Myocyte (in vitro differentiated cells): ENCODE results near the gene PDP2. TPM values are rescaled to one million over a fixed set of nuclear protein-coding genes. Genes with fewer than 3 reads are reported as not detected.
A peak's percentile ranks its signal among the peaks of the same experiment; 100 is the strongest.

ENCODE experiments used
- DNase-seq: peaks from one replicate; pipeline ENCODE4 v3.0.0-alpha.2; 2012; ENCODE audit warnings: low read depth
- total RNA-seq: library from RNA; depleted of rRNA; stranded (reverse); fragments of >200 nt; gene quantifications from 2 replicates; pipeline ENCODE4 v1.2.3, GENCODE V29; 2014

PDP2 gene
- total RNA-seq, 1 donor from 2014 or later = 4.6 TPM

DNA sequence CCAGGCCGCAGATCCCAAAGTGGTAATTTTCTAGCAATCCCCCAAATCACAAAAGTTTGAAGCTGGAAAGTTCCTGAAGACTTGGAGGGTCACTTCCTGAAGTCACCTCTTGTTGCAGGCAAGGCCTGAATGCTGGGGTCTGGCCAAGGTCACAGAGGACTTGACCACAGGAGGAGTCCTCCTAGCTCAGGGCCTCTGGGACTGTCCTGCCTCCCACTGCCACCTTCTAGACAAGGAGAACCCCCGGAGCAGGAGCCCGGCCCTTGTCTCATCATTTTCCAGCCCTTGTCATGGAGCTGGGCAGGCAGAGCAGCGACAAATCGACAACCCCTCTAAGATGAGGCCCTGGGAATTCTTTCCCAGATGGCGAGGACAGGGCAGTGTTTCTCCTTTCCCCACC lies 38.0 kb downstream of the PDP2 start:
- no peak for DNase-seq

DNA sequence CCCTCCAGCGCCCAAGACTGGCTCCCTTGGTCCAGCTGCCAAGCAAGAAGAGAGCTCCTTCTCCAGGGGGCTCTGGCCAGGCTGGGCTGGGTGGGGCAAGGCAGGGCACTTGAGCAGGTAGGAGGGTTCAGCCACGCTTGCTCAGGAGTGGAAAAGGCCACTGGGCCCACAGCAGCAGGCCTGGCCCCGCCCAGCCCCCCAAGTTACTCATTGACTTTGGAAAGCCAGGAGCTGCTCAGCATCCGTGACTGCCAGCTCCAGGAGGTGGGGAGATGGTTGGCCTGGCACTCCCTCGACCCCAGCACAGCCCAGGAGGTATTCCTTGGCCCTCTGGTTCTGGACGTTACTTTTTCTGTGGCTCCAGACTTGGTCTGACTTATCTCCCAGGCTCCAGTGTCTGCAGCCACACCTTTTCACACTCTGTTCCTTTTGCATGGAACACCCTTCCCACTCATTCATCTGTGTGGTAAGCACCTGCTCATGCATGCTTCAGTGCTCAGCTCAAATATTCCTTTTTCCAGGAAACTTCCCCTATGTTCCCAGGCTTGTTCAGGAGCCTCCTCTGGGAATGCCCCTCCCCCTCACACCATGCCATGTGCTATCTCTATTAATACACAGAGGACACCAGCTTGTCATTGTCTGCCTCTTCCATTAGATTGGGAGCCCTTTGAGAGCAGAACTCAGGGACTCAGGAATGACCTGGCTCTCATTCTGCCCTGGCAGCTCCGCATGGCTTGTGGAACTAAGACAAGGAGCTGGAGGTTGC lies 38.7 kb downstream of the PDP2 start, which contains the start of gene CDH16:
Gene CDH16, minus strand, starts transcription at position 83 of the 766 bp plus-strand sequence. CDS start 820 bp downstream, outside the sequence.
- DNase-seq = peak; percentile 60

DNA sequence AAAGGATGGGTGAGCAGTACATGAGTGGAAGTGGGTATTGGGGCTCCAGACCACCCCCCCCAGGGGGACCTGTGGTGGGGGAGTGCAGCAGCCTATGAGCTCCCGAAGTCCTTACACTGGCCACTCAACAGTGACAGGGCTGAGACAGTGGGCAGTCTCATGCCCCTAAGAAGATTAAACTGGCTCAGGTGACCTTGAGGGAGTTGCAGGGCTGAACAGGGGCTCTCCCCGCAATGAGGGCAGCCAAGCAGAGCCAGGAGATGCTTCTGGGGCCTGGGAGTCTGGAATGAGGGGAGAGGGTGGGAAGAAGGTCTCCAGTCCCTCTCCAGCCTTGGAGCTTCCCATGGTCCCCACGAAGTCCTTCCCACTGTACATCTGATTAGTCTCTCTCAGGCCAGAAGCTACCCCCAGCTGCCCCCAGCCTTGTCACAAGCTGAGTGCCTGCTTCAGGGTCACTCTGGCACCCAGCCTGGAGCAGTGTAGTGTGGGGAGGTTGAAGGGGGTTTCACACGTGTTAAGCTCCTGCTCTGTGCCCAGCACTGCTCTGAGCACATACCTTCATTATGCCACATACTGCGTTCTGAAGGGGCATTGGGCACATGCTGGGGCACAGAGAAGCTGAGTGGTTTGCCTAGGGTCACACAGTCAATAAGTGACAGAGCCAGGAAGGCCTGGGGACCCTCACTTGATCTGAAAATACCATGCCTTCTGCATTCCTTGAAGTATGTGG lies 39.4 kb downstream of the PDP2 start:
- no peak for DNase-seq

DNA sequence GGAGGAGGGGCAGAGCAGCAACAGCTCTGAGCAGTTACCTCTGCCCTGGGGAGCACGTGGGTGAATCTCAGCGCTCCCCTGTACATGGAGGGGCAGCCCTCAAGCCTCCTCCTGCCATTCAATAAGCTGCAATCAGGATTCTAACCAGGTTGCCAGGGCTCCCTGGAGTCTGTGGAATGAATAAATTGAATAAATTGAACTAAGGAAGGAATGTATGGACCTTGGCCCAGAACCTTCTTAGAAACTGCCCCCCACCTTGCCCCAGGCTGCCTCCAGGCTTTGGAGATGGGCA lies 39.9 kb downstream of the PDP2 start:
- DNase-seq = no peak

DNA sequence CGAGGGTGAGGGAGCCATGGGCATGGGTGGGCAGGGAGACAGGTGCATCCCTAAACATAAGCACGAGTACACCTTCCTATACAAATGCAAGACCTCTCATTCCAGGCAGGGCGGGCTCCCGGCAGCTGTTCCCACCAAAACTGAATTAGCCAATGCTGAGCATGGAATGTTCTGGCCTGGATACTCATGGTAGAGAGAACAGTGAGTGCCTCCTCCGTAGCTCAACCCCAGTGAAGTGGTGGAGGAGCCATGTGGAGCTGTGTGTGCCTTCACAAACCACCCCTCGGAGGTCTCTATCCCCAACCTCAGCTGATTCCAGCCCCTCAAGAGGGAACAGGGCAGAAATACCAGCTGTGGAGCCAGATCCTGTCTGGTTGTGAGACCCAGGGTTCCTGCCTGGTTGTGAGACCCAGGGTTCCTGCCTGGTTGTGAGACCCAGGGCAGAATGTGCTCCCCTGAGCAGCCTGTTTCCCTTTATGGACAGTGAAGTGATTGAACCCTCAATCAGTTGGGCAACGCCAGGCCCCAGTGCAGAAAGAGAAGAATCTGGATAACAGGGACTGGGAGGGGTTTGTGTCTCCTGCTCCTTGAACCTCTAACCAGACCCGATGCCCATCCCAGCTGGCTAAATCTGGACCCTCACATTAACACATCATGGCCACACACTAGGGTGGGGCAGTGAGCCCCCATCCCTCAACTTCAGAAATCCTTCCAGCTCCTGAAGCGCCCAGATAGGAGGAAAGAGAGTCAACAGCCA lies 40.8 kb downstream of the PDP2 start:
- no peak for DNase-seq

DNA sequence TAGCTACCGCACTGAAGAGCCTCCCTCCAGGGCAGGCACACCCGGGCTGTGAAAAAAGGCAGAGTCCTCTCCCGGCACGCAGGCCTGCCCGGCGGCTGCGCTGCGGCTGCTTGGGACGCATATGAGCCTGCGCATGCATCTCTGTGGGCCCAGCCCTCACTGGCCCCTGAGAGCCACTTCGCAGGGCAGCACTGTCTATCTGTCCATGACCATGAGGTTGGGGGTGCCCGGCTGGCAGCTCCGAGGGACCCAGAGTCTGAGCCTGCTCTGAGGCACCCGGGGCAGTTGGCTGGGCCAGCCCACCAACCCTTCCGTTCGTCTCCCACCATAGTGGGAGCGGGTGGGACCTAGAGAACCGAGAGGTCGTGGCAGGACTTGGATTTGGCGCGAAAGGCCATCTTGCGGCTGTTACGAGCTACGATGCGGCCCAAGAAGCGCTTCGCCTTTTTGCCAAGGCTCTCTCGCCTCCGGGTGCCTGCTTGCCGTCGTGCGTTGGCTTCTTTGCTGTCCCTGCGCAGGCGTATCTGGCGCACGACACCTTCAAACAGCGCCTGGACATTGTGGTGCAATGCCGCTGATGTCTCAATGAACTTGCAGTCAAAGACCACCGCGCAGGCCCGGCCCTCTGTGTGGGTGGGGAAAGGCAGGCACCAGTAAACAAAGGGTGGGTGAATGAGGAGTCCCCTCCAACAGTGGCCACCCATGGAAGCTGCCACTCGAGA lies 41.6 kb downstream of the PDP2 start:
- DNase-seq = no peak

DNA sequence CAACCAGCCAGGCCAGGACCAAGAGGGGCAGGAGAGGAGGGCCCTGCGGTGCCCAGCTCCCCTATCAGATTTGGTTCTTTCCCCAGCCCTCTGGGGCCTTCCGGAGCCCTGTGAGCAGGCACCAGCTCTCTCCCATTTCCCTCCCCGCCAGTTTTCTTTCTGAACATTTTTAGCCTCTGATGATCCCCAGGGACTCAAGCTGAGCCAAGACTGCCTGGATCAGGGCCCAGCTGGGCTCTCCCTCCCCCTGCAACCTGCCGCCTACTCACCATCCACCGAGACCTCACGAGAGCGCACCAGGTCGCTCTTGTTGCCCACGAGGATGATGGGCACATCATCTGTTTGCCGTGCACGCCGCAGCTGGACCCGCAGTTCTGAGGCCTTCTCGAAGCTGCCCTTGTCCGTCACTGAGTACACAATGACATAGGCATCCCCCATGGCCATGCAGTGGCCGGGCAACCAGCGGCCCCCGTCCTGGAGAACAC lies 43.0 kb downstream of the PDP2 start:
- peak; percentile 90 for DNase-seq

DNA sequence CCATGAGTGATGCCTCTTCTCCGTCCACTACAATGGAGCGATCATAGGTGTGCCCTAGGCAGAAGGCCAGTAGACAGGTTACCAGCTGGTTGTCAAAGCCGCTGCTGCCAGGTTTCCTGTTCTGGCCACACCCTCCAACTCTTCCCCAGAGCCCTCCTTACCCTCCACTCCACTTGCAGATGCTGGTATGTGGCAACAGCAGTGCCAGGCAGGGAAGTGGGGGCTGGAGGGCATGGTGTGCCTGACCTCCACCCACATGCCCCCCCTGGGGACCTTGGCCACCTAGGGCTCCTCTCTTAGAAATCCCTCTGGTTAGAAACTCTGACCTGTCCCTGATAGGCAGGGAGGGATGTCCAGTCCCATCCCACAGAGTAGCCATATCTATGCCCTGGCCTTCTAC lies 43.6 kb downstream of the PDP2 start:
- DNase-seq = peak; percentile 28

DNA sequence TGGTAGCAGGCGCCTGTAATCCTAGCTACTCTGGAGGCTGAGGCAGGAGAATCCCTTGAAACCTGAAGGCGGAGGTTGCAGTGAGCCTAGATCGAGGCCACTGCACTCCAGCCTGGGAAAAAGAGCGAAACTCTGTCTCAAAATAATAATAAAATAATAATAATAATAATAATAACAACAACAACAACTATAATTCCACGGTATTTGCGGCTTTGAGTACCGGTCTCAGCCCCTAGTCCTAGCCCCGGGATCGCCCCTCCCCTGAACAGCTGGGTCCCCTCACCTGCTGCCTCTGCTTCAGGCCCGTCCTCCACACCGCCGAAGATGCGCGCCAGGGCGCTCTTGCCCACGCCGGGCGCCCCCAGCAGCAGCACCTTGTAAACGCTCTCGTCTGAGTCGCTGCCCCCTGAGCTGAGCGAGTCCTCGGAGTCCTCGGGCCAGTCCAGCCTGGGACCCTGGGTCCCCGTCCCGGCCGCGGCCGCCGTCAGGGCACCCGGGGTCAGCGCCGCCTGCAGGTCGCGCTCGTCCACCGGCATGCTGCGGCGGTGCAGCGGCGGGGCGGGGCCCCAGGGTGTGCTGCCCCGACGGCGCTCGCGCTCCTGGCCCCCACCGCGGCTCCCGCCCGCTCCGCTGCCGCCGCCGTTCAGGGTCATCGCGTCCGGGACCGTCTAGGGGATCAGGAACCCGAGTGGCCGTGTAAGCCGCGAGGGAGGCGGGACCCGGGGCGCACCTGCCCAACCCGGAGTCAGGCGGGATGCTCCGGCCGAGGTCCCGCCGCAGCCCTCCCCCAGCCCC lies 44.4 kb downstream of the PDP2 start:
- no peak for DNase-seq

DNA sequence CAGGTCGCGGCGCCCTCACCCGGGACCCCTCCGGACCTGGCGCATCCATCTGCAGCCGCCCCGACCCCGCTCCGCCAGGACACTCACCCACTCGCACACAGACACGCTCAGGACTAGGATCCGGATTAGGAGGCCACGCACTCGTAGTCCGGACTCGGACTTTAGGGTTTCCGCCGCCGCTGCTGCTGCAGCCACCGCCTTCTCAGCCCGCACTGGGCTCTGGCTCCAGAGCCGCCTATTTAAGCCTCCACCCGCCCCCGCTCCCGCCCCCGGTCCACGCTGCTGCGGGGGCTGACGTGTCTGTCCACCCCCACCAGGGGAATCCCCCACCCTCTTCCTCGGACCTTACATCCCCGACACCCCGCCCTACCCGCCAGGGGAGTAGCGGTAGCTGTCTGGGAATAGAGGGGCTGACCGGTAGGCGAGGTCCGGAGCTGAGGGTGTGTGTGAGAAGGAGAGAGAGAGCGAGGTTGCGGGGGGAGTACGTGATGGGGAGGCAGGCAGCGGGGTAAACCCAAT lies 45.1 kb downstream of the PDP2 start, which contains the start of gene RRAD:
Gene RRAD, minus strand, starts transcription at position 214 of the 519 bp plus-strand sequence. CDS start 356 bp downstream, outside the sequence.
- DNase-seq = peak; percentile 41

DNA sequence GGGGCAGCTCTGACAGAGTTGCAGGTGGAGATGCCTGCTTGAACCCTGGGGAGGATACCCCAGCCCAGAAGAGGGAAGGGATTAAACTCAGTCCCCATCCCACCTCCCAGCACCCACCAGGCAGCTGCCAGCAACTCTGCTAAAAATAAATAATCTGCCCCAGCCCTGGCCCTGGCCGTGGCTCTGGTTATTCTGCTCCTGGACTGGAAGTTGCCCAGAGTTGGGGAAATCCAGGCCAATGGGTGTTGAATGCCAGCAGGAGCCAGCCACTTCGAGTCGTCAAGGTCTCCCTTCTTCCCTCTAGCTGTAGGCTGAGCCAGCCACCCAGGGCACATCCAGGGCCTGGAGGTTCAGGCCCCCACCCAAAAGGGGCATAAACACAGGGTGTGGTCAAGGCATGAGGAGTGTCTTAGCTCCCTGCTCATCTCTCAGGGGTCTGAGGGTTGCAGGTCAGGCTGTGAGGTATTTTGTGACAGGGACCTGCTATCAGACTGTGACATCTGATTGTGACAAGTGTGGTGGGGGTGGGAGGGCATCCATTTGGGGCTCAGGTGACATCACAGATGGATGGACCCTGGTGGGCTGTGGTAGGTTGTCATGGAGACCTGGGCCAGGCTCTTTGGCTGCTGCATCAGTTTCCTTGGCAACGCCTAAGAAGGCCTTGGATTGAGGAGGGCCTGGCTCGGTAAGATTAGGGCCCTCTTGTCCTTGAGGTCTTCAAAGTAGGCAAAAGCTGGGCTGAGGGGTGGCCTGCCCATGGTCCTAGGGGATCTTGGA lies 46.0 kb downstream of the PDP2 start:
- peak; percentile 83 for DNase-seq

DNA sequence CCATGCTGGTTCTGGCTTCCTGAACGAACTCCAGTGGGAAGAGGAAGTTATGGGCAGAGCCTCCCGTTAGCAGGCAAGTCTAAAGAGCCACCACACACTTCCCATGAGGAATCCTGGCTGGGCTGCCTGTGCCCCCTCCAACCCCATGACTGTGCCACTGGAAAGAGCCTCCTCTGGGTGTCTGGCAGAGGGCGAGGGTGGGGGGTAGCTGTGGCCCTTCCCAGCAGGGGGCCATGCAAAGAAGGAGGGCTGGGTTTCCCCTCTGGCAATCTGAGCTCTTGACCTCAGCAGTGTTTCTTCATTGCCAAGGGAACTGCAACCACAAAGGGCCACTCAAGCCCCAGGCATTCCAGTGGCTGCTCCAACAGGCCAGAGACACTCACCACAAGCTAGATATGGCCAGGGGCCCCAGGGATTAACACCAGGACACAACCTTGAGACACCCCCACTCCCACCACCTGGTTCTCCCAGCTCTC lies 46.7 kb downstream of the PDP2 start:
- peak; percentile 99 for DNase-seq

DNA sequence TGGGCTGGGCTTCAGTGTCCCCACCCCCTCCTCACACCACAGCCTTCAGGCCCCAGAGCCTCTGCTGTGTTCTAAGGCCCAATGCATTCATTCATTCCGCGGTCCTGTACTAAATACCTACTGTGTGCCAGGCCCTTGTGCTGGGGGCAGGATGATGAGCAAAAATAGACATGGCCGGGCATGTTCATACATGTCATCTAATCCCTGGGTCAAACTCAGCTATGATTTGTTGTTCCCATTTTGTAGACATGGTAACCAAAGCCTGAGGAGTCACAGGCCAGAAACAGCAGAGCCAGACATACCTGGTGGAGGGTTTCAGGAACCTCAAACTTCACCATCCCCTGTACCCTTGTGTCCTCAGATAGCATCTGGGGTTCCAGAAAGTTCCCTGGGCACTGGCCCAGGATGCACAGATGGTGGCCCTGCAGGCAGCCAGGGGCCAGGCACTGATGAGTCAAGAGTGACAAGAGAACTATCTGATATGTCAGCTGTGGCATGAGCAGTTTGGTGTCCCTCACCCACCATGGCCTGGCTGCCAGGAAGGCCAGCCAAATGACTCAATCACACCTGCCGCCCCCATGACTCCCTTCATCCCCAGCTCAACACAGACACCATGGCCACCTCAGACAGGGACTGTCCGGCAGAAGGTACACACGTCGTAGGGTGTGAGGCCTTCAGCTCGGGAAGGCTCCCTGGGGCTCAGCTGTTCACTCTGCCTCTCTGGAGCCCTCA lies 47.8 kb downstream of the PDP2 start:
- DNase-seq = peak; percentile 99

DNA sequence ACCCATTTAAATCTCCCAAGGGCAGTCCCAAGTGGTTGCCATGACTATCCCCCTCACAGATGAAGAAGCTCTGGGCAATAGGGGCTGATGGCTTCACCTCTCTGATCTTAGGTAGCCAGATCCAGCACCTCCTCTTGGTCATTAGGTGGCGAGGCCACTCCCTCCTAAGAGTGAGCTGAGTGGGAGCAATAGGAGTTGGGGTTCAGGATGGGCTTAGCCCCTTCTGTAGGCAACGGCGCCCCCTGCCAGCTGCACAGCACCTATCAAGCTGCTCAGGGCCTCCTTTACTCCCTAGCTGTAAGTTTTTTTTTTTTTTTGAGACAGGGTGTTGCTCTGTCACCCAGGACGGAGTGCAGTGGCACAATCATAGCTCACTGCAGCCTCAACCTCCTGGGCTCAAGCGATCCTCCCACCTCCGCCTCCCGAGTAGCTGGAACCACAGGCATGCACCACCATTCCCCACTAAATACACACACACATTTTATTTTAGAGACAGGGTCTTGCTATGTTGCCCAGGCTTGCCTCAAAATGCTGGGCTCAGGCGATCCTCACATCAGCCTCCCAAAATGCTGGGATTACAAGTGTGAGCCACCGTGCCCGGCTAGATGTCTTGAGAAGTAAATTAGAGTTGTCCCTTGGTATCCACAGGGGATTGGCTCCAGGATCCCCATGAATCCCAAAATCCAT lies 48.5 kb downstream of the PDP2 start:
- DNase-seq = peak; percentile 79

DNA sequence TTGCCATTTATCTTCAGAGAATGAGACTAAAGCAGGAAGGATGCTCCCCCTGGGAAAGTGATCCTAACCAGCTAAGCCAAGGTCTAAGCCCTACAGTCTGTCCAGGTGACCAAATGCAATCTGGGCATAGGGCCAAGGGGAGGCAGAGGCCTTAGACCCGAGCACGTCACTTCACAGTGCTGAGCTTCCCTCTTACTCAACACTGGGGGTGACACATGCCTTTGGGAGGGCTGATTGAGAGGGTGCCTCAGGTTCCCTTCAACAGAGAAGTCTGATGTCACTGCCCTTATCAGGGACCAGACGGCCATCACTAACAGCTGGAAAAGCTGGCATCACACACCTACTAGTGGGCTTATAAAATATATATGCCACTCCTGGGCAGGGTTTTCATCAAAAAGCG lies 49.9 kb downstream of the PDP2 start:
- peak; percentile 66 for DNase-seq

DNA sequence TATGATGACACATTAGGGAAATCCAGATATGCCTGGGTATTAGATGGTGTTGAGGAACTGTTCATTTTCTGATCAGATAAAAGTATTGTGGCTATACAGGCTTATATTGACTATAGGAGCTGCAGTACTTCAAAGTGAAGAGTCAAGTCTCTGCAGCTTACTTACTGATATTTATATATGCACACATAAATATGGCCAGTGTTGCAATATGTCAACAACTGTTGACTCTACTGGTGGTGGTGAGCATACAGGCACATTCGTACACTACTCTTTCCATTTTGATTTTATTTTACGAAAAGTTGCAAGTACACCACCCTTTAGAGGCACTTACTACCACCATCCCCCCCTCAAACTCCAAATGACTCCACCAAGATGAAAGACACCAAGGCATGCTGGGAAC lies 51.4 kb downstream of the PDP2 start:
- DNase-seq = no peak

DNA sequence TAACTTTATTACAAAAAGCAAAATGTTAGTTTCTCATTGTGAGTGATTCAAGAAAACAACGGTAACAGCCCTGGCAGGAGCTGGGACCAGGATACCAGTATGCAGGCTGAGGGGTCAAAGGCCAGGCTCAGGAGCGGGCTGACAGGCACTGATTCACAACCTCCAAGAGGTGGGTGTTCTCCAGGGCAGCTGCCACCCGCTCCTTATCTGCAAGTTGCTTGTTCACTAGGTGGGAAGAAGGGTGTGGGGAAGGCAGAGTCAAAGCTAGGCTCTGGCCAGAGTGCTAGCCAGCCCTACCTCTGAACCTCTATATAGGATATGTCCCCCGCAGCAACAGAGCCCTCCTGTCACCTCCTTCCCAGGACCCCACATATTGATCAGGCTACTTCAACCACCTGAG lies 51.8 kb downstream of the PDP2 start:
- no peak for DNase-seq

DNA sequence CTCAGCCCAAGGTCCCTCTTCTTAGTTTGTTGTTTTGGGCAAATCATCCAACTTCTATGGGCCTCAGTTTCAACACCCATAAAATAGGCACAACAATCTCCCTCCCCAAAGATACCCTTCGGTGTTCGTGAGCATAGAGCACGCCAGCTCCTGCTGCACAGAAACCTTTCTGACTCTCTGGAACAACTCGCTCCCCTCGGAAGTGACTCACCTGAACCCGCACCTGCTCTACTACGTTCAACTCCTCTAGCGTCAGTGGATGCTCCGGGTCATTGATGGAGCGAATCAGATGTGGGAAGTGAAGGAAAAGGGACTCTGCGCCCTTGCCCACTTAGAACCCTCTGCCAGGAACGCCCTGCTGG lies 53.4 kb downstream of the PDP2 start:
- no peak for DNase-seq
